ENCODE measurements around the gene STXBP5L.
"Not testable (repeated sequence)": the region's sequence is repeated elsewhere in the genome, so short reads cannot be mapped to it uniquely, and the experiment has no call there.

GRCh38 chr3:121388308-121388707 is 480.3 kb downstream of the STXBP5L start:
- not testable (repeated sequence) for TF ChIP-seq EZH2phosphoT487, CTCF (IDR thresholded peaks at IDR 0.05)

All from neural progenitor cell (in vitro differentiated cells).